Panc1 (cell line): ENCODE results near the gene MYH16. TPM values are rescaled to one million over a fixed set of nuclear protein-coding genes. Genes with fewer than 3 reads are reported as not detected.

Experiments used
- ATAC-seq: fragments of 200-7000 bp; cut with Tn5 transposase; 2 replicates; pipeline ENCODE4 v1.9.1; 2020; ENCODE audit warnings: mild to moderate bottlenecking, moderate library complexity
- BruUV-seq: library from RNA; stranded (reverse); fragments of 400-500 nt; replicated peaks from 2 replicates; lab custom pipeline; 2021; lab: Mats Ljungman, UMichigan
- CTCF ChIA-PET: fragments of 300-600 bp; sonication (Branson Sonifier 250); formaldehyde crosslinking; loops from one replicate; lab custom pipeline; 2022; ENCODE audit warnings: antibody characterized with exemption; lab: Charles Lee
- POLR2A ChIA-PET: fragments of 300-600 bp; sonication (Branson Sonifier 250); formaldehyde crosslinking; loops from one replicate; lab custom pipeline; 2022; ENCODE audit warnings: antibody characterized with exemption; lab: Charles Lee
- DNase-seq: peaks from one replicate; pipeline ENCODE4 v3.0.0-alpha.2; 2010; ENCODE audit warnings: low read depth, low spot score
- H3K27ac ChIP-seq: 2 replicates; pipeline ENCODE4 v1.5.1; 2011; ENCODE audit warnings: mild to moderate bottlenecking, low read length, inconsistent platforms
- H3K27me3 ChIP-seq: fragments of 200-500 bp; sonication (Bioruptor generic); 2 replicates; pipeline ENCODE4 v1.6.0; 2014; ENCODE audit warnings: low read length, inconsistent platforms; ENCODE audit not compliant: control insufficient read depth, insufficient read depth
- H3K36me3 ChIP-seq: fragments of 200-500 bp; sonication (Bioruptor generic); 2 replicates; pipeline ENCODE4 v1.5.1; 2014; ENCODE audit warnings: inconsistent platforms, mild to moderate bottlenecking, low read length, moderate library complexity; ENCODE audit not compliant: control insufficient read depth, insufficient read depth
- H3K4me1 ChIP-seq: 2 replicates; pipeline ENCODE4 v1.5.1; 2011; ENCODE audit warnings: inconsistent platforms, mild to moderate bottlenecking, low read length, moderate library complexity; ENCODE audit not compliant: control insufficient read depth, insufficient read depth
- H3K4me3 ChIP-seq, 2 experiments: 2 replicates each; pipeline ENCODE4 v1.5.1; 2011 to 2012; ENCODE audit warnings: low read depth in 2 of 2, low read length in 2 of 2, mild to moderate bottlenecking in 2 of 2, inconsistent platforms in 1 of 2, moderate library complexity in 1 of 2
- H3K9me3 ChIP-seq: fragments of 200-500 bp; sonication (Bioruptor generic); 2 replicates; pipeline ENCODE4 v1.5.1; 2014; ENCODE audit warnings: low read depth, mild to moderate bottlenecking, inconsistent platforms, low read length, moderate library complexity; ENCODE audit not compliant: control insufficient read depth, insufficient read depth
- CTCF ChIP-seq: fragments of 450-650 bp; IDR thresholded peaks from 2 replicates; pipeline ENCODE4 v1.5.1; 2017; ENCODE audit warnings: mild to moderate bottlenecking
- POLR2AphosphoS5 ChIP-seq: IDR thresholded peaks from 2 replicates; pipeline ENCODE4 v1.6.1; 2012; ENCODE audit warnings: mild to moderate bottlenecking, low read depth, low read length, moderate library complexity
- REST ChIP-seq, 2 experiments: IDR thresholded peaks; 2 replicates each; pipeline ENCODE4 v1.6.1; 2011 to 2012; ENCODE audit warnings: low read depth in 2 of 2, control low read depth in 1 of 2, low read length in 1 of 2, mild to moderate bottlenecking in 1 of 2, moderate library complexity in 1 of 2; ENCODE audit not compliant: insufficient read depth in 1 of 2
- SIN3A ChIP-seq: IDR thresholded peaks from 2 replicates; pipeline ENCODE4 v1.6.1; 2012; ENCODE audit warnings: low read depth, mild to moderate bottlenecking, low read length, moderate library complexity, borderline replicate concordance; ENCODE audit not compliant: insufficient read depth
- TCF7L2 ChIP-seq: IDR thresholded peaks from 2 replicates; pipeline ENCODE4 v1.6.1; 2011; ENCODE audit warnings: mild to moderate bottlenecking, low read depth, low read length, inconsistent platforms
- in situ Hi-C: cut with HindIII; loops from 2 replicates; pipeline ENCODE4 v1.10.0; 2016; ENCODE audit warnings: low sequenced_read_pairs, low pct_unique_long_range_greater_than_20kb
- intact Hi-C: fragments of 100-400 bp; cut with micrococcal nuclease; formaldehyde crosslinking; loops from one replicate; pipeline ENCODE4 v1.10.0; 2022; ENCODE audit not compliant: unreplicated experiment
- total RNA-seq: library from RNA; stranded (reverse); gene quantifications from one replicate; pipeline ENCODE4 v1.2.1, GENCODE V29; 2021; ENCODE audit not compliant: unreplicated experiment

Gene MYH16
- total RNA-seq, 1 experiment from 2014 or later, result 0.23 TPM

- no TSS peak for BruUV-seq
- no peaks in the 10 kb centered on the region for H3K36me3 ChIP-seq
- ChIA-PET CTCF (no interaction called here), POLR2A (interaction anchor here (0.6 kb wide), 3 partner anchors 10 to 103 kb away, joined by 3 to 5 read pairs (median 4); no protein-coding TSS in a partner anchor)
- DNase-seq, result no peak
- no peaks in the 10 kb centered on the region for H3K4me1 ChIP-seq
- no peaks in the 10 kb centered on the region for H3K9me3 ChIP-seq
- TF ChIP-seq POLR2AphosphoS5, result no peak
- TF ChIP-seq TCF7L2, result no peak
- no peak for TF ChIP-seq SIN3A
- TF ChIP-seq CTCF, result no peak
- no peak for TF ChIP-seq REST (IDR thresholded peaks at IDR 0.05; ENCODE audit: insufficient read depth in 1 of 2, low read depth in 2 of 2, low read length in 1 of 2)
- no peak overlapping the region for H3K27ac ChIP-seq
- in situ Hi-C loops, result no loop called here
- ATAC-seq, result no peak
- no peak overlapping the region for H3K4me3 ChIP-seq
- no peaks in the 10 kb centered on the region for H3K27me3 ChIP-seq
- intact Hi-C loops, result no loop called here
Observed at GRCh38 chr7:99290980-99291607, 18.5 kb downstream of the MYH16 start.

- no peaks in the 10 kb centered on the region for H3K27me3 ChIP-seq
- no peak overlapping the region for H3K27ac ChIP-seq
- no peak overlapping the region for H3K4me3 ChIP-seq
- POLR2A ChIA-PET, result no interaction called here
- in situ Hi-C loops, result no loop called here
- TF ChIP-seq SIN3A, result no peak
- TF ChIP-seq CTCF, result no peak
- TF ChIP-seq TCF7L2, result no peak
- TF ChIP-seq POLR2AphosphoS5, result no peak
- TF ChIP-seq REST (IDR thresholded peaks at IDR 0.05; ENCODE audit: insufficient read depth in 1 of 2, low read depth in 2 of 2, low read length in 1 of 2), result no peak
- ATAC-seq (no peak), DNase-seq (no peak)
- no peaks in the 10 kb centered on the region for H3K36me3 ChIP-seq
- intact Hi-C loops, result no loop called here
- no TSS peak for BruUV-seq
- CTCF ChIA-PET, result interaction anchor here (0.7 kb wide), 1 partner anchor 161 kb away, joined by 3 read pairs; no protein-coding TSS in a partner anchor
- H3K9me3 ChIP-seq, result no peaks in the 10 kb centered on the region
- H3K4me1 ChIP-seq, result no peaks in the 10 kb centered on the region
Observed at GRCh38 chr7:99292127-99292526, 19.5 kb downstream of the MYH16 start.
